ENCODE measurements around the gene ANGEL1.

GRCh38 chr14:76827696-76828296 is 15.1 kb upstream of the ANGEL1 start:
- TF ChIP-seq POLR2AphosphoS5 (IDR thresholded peaks at IDR 0.05; ENCODE audit: low read depth, low read length) (no peak), POLR2A (IDR thresholded peaks at IDR 0.05; ENCODE audit: low read depth, low read length) (no peak), TAF1 (IDR thresholded peaks at IDR 0.05; ENCODE audit: borderline replicate concordance, low read depth, low read length) (no peak)
